ENCODE results near the gene NOVA1.

The NOVA1 gene

GRCh38 chr14:26499546-26499945, 98.3 kb downstream of the NOVA1 start:
- Histone ChIP-seq H3K4me1 (ENCODE audit: insufficient read depth, low read length, poor library complexity, severe bottlenecking) (no peaks in the 10 kb centered on the region), H3F3A (ENCODE audit: low read depth) (no peaks in the 10 kb centered on the region), H3K4me3 (ENCODE audit: low read length, poor library complexity, severe bottlenecking) (no peak overlapping the region), H3K79me2 (ENCODE audit: insufficient read depth, low read length) (no peaks in the 10 kb centered on the region), H3K27me3 (ENCODE audit: insufficient read depth, low read length, poor library complexity, severe bottlenecking) (no peaks in the 10 kb centered on the region), H3K9ac (ENCODE audit: low read depth, low read length, poor library complexity, severe bottlenecking) (no peak overlapping the region), H4K20me1 (ENCODE audit: insufficient read depth, low read length, poor library complexity, severe bottlenecking) (no peaks in the 10 kb centered on the region), H3K36me3 (ENCODE audit: insufficient read depth, low read length) (no peaks in the 10 kb centered on the region), H3K9me3 (ENCODE audit: insufficient read depth, low read depth, low read length) (no peaks in the 10 kb centered on the region), H3K4me2 (ENCODE audit: low read depth, low read length, poor library complexity, severe bottlenecking) (no peak overlapping the region), H2AFZ (ENCODE audit: low read length) (no peak overlapping the region), H3K9me2 (replicated peaks; ENCODE audit: low read depth, low read length) (no peaks in the 10 kb centered on the region)
- TF ChIP-seq EZH2phosphoT487 (IDR thresholded peaks at IDR 0.05; ENCODE audit: borderline replicate concordance) = no peak

- Histone ChIP-seq H3K27me3 (ENCODE audit: insufficient read depth, low read length, poor library complexity, severe bottlenecking) (no peaks in the 10 kb centered on the region), H3K4me2 (ENCODE audit: low read depth, low read length, poor library complexity, severe bottlenecking) (no peak overlapping the region)
- TF ChIP-seq, protein P1, sequence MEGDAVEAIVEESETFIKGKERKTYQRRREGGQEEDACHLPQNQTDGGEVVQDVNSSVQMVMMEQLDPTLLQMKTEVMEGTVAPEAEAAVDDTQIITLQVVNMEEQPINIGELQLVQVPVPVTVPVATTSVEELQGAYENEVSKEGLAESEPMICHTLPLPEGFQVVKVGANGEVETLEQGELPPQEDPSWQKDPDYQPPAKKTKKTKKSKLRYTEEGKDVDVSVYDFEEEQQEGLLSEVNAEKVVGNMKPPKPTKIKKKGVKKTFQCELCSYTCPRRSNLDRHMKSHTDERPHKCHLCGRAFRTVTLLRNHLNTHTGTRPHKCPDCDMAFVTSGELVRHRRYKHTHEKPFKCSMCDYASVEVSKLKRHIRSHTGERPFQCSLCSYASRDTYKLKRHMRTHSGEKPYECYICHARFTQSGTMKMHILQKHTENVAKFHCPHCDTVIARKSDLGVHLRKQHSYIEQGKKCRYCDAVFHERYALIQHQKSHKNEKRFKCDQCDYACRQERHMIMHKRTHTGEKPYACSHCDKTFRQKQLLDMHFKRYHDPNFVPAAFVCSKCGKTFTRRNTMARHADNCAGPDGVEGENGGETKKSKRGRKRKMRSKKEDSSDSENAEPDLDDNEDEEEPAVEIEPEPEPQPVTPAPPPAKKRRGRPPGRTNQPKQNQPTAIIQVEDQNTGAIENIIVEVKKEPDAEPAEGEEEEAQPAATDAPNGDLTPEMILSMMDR (conservative IDR thresholded peaks at IDR 0.05; ENCODE audit: low read length) = no peak
- no peak for TF ChIP-seq EZH2phosphoT487 (IDR thresholded peaks at IDR 0.05; ENCODE audit: borderline replicate concordance)
These were observed 110.9 kb downstream of the NOVA1 start for GRCh38 chr14:26486922-26487321.

GRCh38 chr14:26484562-26484961, 113.3 kb downstream of the NOVA1 start:
- Histone ChIP-seq H3K9me3 (ENCODE audit: insufficient read depth, low read depth, low read length) (no peaks in the 10 kb centered on the region), H3K36me3 (ENCODE audit: insufficient read depth, low read length) (no peaks in the 10 kb centered on the region), H4K20me1 (ENCODE audit: insufficient read depth, low read length, poor library complexity, severe bottlenecking) (no peaks in the 10 kb centered on the region), H3K9ac (ENCODE audit: low read depth, low read length, poor library complexity, severe bottlenecking) (no peak overlapping the region), H3F3A (ENCODE audit: low read depth) (no peaks in the 10 kb centered on the region), H3K4me3 (ENCODE audit: low read length, poor library complexity, severe bottlenecking) (no peak overlapping the region), H3K4me2 (ENCODE audit: low read depth, low read length, poor library complexity, severe bottlenecking) (no peak overlapping the region), H2AFZ (ENCODE audit: low read length) (no peak overlapping the region), H3K4me1 (ENCODE audit: insufficient read depth, low read length, poor library complexity, severe bottlenecking) (no peaks in the 10 kb centered on the region), H3K9me2 (replicated peaks; ENCODE audit: low read depth, low read length) (no peaks in the 10 kb centered on the region), H3K79me2 (ENCODE audit: insufficient read depth, low read length) (no peaks in the 10 kb centered on the region), H3K27me3 (ENCODE audit: insufficient read depth, low read length, poor library complexity, severe bottlenecking) (no peaks in the 10 kb centered on the region)
- no peak for TF ChIP-seq EZH2phosphoT487 (IDR thresholded peaks at IDR 0.05; ENCODE audit: borderline replicate concordance)
- TF ChIP-seq, protein P1 (conservative IDR thresholded peaks at IDR 0.05; ENCODE audit: low read length) = no peak

More at GRCh38 chr14:26486922-26487321, 110.9 kb downstream of the NOVA1 start:
- H2AFZ ChIP-seq (ENCODE audit: low read length) = no peak overlapping the region
- no peak overlapping the region for H3K4me3 ChIP-seq (ENCODE audit: low read length, poor library complexity, severe bottlenecking)
- no peaks in the 10 kb centered on the region for H4K20me1 ChIP-seq (ENCODE audit: insufficient read depth, low read length, poor library complexity, severe bottlenecking)
- H3K36me3 ChIP-seq (ENCODE audit: insufficient read depth, low read length) = no peaks in the 10 kb centered on the region
- H3F3A ChIP-seq (ENCODE audit: low read depth) = no peaks in the 10 kb centered on the region
- no peaks in the 10 kb centered on the region for H3K9me2 ChIP-seq (replicated peaks; ENCODE audit: low read depth, low read length)
- no peaks in the 10 kb centered on the region for H3K79me2 ChIP-seq (ENCODE audit: insufficient read depth, low read length)
- H3K9me3 ChIP-seq (ENCODE audit: insufficient read depth, low read depth, low read length) = no peaks in the 10 kb centered on the region
- no peak overlapping the region for H3K9ac ChIP-seq (ENCODE audit: low read depth, low read length, poor library complexity, severe bottlenecking)
- H3K4me1 ChIP-seq (ENCODE audit: insufficient read depth, low read length, poor library complexity, severe bottlenecking) = no peaks in the 10 kb centered on the region

GRCh38 chr14:26478967-26479366, 118.9 kb downstream of the NOVA1 start:
- H3K9me2 ChIP-seq (replicated peaks; ENCODE audit: low read depth, low read length) = no peaks in the 10 kb centered on the region
- no peaks in the 10 kb centered on the region for H3K36me3 ChIP-seq (ENCODE audit: insufficient read depth, low read length)
- H3F3A ChIP-seq (ENCODE audit: low read depth) = no peaks in the 10 kb centered on the region
- H3K4me2 ChIP-seq (ENCODE audit: low read depth, low read length, poor library complexity, severe bottlenecking) = no peak overlapping the region
- no peak overlapping the region for H2AFZ ChIP-seq (ENCODE audit: low read length)
- H3K4me1 ChIP-seq (ENCODE audit: insufficient read depth, low read length, poor library complexity, severe bottlenecking) = no peaks in the 10 kb centered on the region
- no peaks in the 10 kb centered on the region for H4K20me1 ChIP-seq (ENCODE audit: insufficient read depth, low read length, poor library complexity, severe bottlenecking)
- no peak overlapping the region for H3K9ac ChIP-seq (ENCODE audit: low read depth, low read length, poor library complexity, severe bottlenecking)
- H3K9me3 ChIP-seq (ENCODE audit: insufficient read depth, low read depth, low read length) = no peaks in the 10 kb centered on the region
- H3K4me3 ChIP-seq (ENCODE audit: low read length, poor library complexity, severe bottlenecking) = no peak overlapping the region
- no peaks in the 10 kb centered on the region for H3K79me2 ChIP-seq (ENCODE audit: insufficient read depth, low read length)
- H3K27me3 ChIP-seq (ENCODE audit: insufficient read depth, low read length, poor library complexity, severe bottlenecking) = no peaks in the 10 kb centered on the region
- TF ChIP-seq, protein P1 (conservative IDR thresholded peaks at IDR 0.05; ENCODE audit: low read length) = no peak
- TF ChIP-seq EZH2phosphoT487 (IDR thresholded peaks at IDR 0.05; ENCODE audit: borderline replicate concordance) = no peak

All from Loucy (cell line).